Keratinocyte (primary cell): ENCODE data around the gene PLEKHA6. TPM values are rescaled to one million over a fixed set of nuclear protein-coding genes. Genes with fewer than 3 reads are reported as not detected.

Source experiments
- DNase-seq: peaks from one replicate; pipeline ENCODE4 v3.0.0-alpha.2; 2011; ENCODE audit warnings: low read depth, missing footprints, low spot score
- FAIRE-seq: peaks from 2 replicates; lab custom pipeline; 2011; peaks lifted over from hg19 to GRCh38; lab: Jason Lieb, UNC
- H2AFZ ChIP-seq: 2 replicates; pipeline ENCODE4 v1.6.0; 2012; ENCODE audit warnings: low read length, control low read depth, inconsistent platforms; ENCODE audit not compliant: control insufficient read depth
- H3K27ac ChIP-seq: 2 replicates; pipeline ENCODE4 v1.5.1; 2011; ENCODE audit warnings: low read length; ENCODE audit not compliant: control insufficient read depth, insufficient read depth
- H3K27me3 ChIP-seq: 3 replicates; pipeline ENCODE4 v1.6.0; 2011; ENCODE audit warnings: low read length; ENCODE audit not compliant: control insufficient read depth, insufficient read depth; ENCODE audit errors: extremely low read depth
- H3K36me3 ChIP-seq, 2 experiments: 2 replicates in 1 of 2; 3 replicates in 1 of 2; pipeline ENCODE4 v1.5.1; 2011; ENCODE audit warnings: low read length in 2 of 2, mild to moderate bottlenecking in 1 of 2; ENCODE audit not compliant: control insufficient read depth in 2 of 2, insufficient read depth in 2 of 2; ENCODE audit errors: extremely low read depth in 1 of 2
- H3K4me1 ChIP-seq: 3 replicates; pipeline ENCODE4 v1.5.1; 2011; ENCODE audit warnings: low read length; ENCODE audit not compliant: control insufficient read depth, insufficient read depth; ENCODE audit errors: extremely low read depth
- H3K4me2 ChIP-seq: 3 replicates; pipeline ENCODE4 v1.6.0; 2011; ENCODE audit warnings: low read depth, low read length; ENCODE audit not compliant: control insufficient read depth, insufficient read depth; ENCODE audit errors: extremely low read depth
- H3K4me3 ChIP-seq, 3 experiments: fragments of 200-600 bp in 1 of 3; sonication (generic) in 1 of 3; 2 replicates in 2 of 3; 3 replicates in 1 of 3; pipeline ENCODE4 v1.5.1; 2011 to 2016; ENCODE audit warnings: low read length in 3 of 3, mild to moderate bottlenecking in 3 of 3, control low read depth in 2 of 3, inconsistent platforms in 1 of 3, low read depth in 1 of 3, mixed read lengths in 1 of 3, mixed run types in 1 of 3, moderate library complexity in 1 of 3; ENCODE audit not compliant: control insufficient read depth in 2 of 3, insufficient read depth in 2 of 3; ENCODE audit errors: extremely low read depth in 1 of 3
- H3K79me2 ChIP-seq: 2 replicates; pipeline ENCODE4 v1.6.0; 2012; ENCODE audit warnings: low read length; ENCODE audit not compliant: control insufficient read depth, insufficient read depth
- H3K9ac ChIP-seq: 3 replicates; pipeline ENCODE4 v1.6.0; 2011; ENCODE audit warnings: low read length; ENCODE audit not compliant: control insufficient read depth, insufficient read depth; ENCODE audit errors: extremely low read depth
- H3K9me1 ChIP-seq: 3 replicates; pipeline ENCODE4 v1.6.0; 2011; ENCODE audit warnings: low read length; ENCODE audit not compliant: control insufficient read depth, insufficient read depth; ENCODE audit errors: extremely low read depth
- H3K9me3 ChIP-seq: 2 replicates; pipeline ENCODE4 v1.5.1; 2012; ENCODE audit warnings: low read depth, low read length; ENCODE audit not compliant: control insufficient read depth
- H4K20me1 ChIP-seq: 3 replicates; pipeline ENCODE4 v1.6.0; 2011; ENCODE audit warnings: low read length; ENCODE audit not compliant: control insufficient read depth, insufficient read depth; ENCODE audit errors: extremely low read depth
- EZH2 ChIP-seq: IDR thresholded peaks from one replicate; pipeline ENCODE4 v1.6.1; 2012; ENCODE audit warnings: inconsistent platforms, mild to moderate bottlenecking, low read length, moderate library complexity
- dilution Hi-C: fragments of 300-500 bp; cut with MboI; formaldehyde crosslinking; loops from one replicate; pipeline ENCODE4 v1.7.0; 2020; ENCODE audit warnings: low sequenced_read_pairs; ENCODE audit not compliant: extremely low pct_ligation_motif_present
- polyA plus RNA-seq, 5 experiments: library from polyadenylated mRNA; depleted of rRNA in 3 of 5; stranded (reverse) in 3 of 5; stranded (forward) in 1 of 5; unstranded in 1 of 5; fragments of >200 nt; gene quantifications; 1 replicate in 1 of 5; 2 replicates in 3 of 5; 3 replicates in 1 of 5; pipeline versions ENCODE4 v1.2.1 to v1.2.3, GENCODE V29; 2011 to 2012; ENCODE audit warnings: missing spikeins in 2 of 5, low read depth in 1 of 5, low replicate concordance in 1 of 5
- TF ChIP-seq, protein P1 (sequence below), 3 experiments: IDR thresholded peaks in 1 of 3; conservative IDR thresholded peaks in 1 of 3; optimal IDR thresholded peaks in 1 of 3; 2 replicates in 2 of 3; 3 replicates in 1 of 3; pipeline versions ENCODE3 to v1.5.1; 2011; ENCODE audit warnings: low read length in 3 of 3, mild to moderate bottlenecking in 3 of 3, moderate library complexity in 2 of 3, control low read depth in 1 of 3, inconsistent platforms in 1 of 3; ENCODE audit not compliant: insufficient read depth in 2 of 3; ENCODE audit errors: extremely low read depth in 1 of 3

The PLEKHA6 gene
- polyA plus RNA-seq, 1 donor (not counting 4 experiments of a cell fraction or from before 2014, with no cell fraction given), result 1.5 TPM

DNA sequence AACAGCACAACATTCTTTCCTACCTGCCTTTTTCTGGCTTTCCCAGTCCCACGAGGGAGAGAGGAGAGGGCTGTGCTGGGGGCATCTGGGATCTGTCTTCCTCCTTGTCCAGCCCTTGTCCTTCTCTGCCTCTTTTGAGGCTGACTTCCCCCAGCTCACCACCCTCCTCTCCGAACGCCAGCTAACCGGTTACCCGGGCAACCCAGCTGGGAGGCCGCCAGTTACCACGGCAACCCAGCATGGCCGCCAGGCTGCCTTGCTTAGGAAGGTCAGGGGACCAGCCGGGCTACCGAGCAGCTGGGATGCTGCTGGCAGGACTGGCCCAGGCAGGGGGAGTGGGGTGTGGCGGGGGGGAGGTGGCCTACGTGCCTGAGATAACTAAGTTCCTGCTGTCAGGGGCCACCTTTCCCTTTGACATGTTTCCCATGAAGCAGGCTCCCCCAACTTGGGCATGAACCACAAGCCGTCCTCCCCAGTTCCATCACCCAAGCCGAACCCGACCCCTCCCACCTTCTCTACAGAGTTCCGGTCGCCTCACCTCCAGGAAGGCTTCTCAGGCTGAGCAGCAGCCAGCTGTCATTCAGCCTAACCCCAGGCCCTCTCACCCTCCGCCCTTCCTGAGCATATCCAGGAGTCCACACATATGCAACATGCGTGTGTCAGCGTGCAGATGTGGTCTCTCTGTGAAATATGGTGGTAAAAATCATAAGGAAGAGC lies 8.7 kb downstream of the PLEKHA6 start:
- Histone ChIP-seq H3K4me2 (no peak overlapping the region), H3K9me3 (no peaks in the 10 kb centered on the region), H3K4me1 (peaks cover 7% of the 10 kb centered on the region), H3K9ac (no peak overlapping the region), H3K9me1 (no peaks in the 10 kb centered on the region), H3K79me2 (no peaks in the 10 kb centered on the region), H3K4me3 (no peak overlapping the region), H3K27me3 (no peaks in the 10 kb centered on the region), H3K27ac (no peak overlapping the region), H3K36me3 (no peaks in the 10 kb centered on the region), H4K20me1 (no peaks in the 10 kb centered on the region), H2AFZ (no peak overlapping the region)
- TF ChIP-seq EZH2, result no peak
- TF ChIP-seq, protein P1, sequence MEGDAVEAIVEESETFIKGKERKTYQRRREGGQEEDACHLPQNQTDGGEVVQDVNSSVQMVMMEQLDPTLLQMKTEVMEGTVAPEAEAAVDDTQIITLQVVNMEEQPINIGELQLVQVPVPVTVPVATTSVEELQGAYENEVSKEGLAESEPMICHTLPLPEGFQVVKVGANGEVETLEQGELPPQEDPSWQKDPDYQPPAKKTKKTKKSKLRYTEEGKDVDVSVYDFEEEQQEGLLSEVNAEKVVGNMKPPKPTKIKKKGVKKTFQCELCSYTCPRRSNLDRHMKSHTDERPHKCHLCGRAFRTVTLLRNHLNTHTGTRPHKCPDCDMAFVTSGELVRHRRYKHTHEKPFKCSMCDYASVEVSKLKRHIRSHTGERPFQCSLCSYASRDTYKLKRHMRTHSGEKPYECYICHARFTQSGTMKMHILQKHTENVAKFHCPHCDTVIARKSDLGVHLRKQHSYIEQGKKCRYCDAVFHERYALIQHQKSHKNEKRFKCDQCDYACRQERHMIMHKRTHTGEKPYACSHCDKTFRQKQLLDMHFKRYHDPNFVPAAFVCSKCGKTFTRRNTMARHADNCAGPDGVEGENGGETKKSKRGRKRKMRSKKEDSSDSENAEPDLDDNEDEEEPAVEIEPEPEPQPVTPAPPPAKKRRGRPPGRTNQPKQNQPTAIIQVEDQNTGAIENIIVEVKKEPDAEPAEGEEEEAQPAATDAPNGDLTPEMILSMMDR (optimal IDR thresholded peaks at IDR 0.05 in 1 of 3, IDR thresholded peaks at IDR 0.05 in 1 of 3, conservative IDR thresholded peaks at IDR 0.05 in 1 of 3; ENCODE audit: extremely low read depth in 1 of 3, insufficient read depth in 2 of 3, low read length in 3 of 3), result no peak
- FAIRE-seq (no peak), DNase-seq (no peak)
- dilution Hi-C loops, result no loop called here

DNA sequence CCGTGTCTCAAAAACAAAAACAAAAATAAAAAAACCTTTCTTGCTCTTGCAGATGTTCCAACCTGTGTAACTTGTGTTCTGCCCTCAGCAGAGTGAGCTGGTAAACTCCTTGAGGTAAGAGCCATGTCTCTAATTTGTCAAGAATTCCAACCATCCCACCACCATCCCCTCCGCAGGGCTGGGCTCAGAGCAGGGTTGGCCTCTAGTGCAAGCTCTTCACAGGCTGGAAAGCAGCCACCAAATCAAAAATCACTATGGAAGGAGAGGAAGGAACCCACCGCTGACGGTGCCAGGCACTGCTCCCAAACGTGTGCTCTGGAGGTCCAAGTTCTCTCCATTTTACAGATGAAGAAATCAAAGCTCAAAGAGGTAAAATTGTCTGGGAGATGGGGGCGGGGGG lies 9.4 kb downstream of the PLEKHA6 start:
- dilution Hi-C loops, result no loop called here
- Histone ChIP-seq H3K4me3 (no peak overlapping the region), H3K27me3 (no peaks in the 10 kb centered on the region), H3K36me3 (no peaks in the 10 kb centered on the region), H3K9me3 (no peaks in the 10 kb centered on the region), H3K9me1 (no peaks in the 10 kb centered on the region), H3K4me2 (no peak overlapping the region), H2AFZ (no peak overlapping the region), H3K79me2 (no peaks in the 10 kb centered on the region), H4K20me1 (no peaks in the 10 kb centered on the region), H3K9ac (no peak overlapping the region), H3K27ac (no peak overlapping the region), H3K4me1 (peaks cover 7% of the 10 kb centered on the region)
- no peak for TF ChIP-seq EZH2
- TF ChIP-seq, protein P1 (optimal IDR thresholded peaks at IDR 0.05 in 1 of 3, IDR thresholded peaks at IDR 0.05 in 1 of 3, conservative IDR thresholded peaks at IDR 0.05 in 1 of 3; ENCODE audit: extremely low read depth in 1 of 3, insufficient read depth in 2 of 3, low read length in 3 of 3), result no peak
- no peak for FAIRE-seq
- DNase-seq, result no peak
